Activated B cell treated with CpG ODN at 0.5 μM for 24 hours (primary cell): Measurements from ENCODE around the gene TTC8. TPM values are rescaled to one million over a fixed set of nuclear protein-coding genes. Genes with fewer than 3 reads are reported as not detected.
"Not testable (repeated sequence)": the region's sequence is repeated elsewhere in the genome, so short reads cannot be mapped to it uniquely, and the experiment has no call there.

Experiments used
- ATAC-seq: fragments of 200-7000 bp; cut with Tn5 transposase; one replicate; pipeline ENCODE4 v1.10.0; 2021; ENCODE audit warnings: low read depth, mild to moderate bottlenecking, moderate library complexity
- CTCF ChIA-PET: fragments of 350-600 bp; sonication (Branson Sonifier 250); formaldehyde crosslinking; loops from one replicate; lab custom pipeline; 2021; ENCODE audit warnings: antibody characterized with exemption; lab: Charles Lee
- POLR2A ChIA-PET: fragments of 350-600 bp; sonication (Branson Sonifier 250); formaldehyde crosslinking; loops from one replicate; lab custom pipeline; 2021; ENCODE audit warnings: antibody characterized with exemption; lab: Charles Lee
- DNase-seq: peaks from one replicate; pipeline ENCODE4 v3.0.0; 2022
- H3K27ac Mint-ChIP-seq: one replicate; pipeline ENCODE4 v1.8.0; 2020; ENCODE audit warnings: mixed read lengths
- H3K27me3 Mint-ChIP-seq: one replicate; pipeline ENCODE4 v1.8.0; 2021; ENCODE audit warnings: mixed read lengths
- H3K36me3 Mint-ChIP-seq: one replicate; pipeline ENCODE4 v1.8.0; 2021; ENCODE audit warnings: low read depth, mixed read lengths
- H3K4me1 Mint-ChIP-seq: one replicate; pipeline ENCODE4 v1.8.0; 2021; ENCODE audit warnings: mixed read lengths
- H3K4me3 Mint-ChIP-seq: one replicate; pipeline ENCODE4 v1.8.0; 2020; ENCODE audit warnings: mild to moderate bottlenecking, mixed read lengths
- H3K9me3 Mint-ChIP-seq: one replicate; pipeline ENCODE4 v1.8.0; 2020; ENCODE audit warnings: mixed read lengths
- intact Hi-C: fragments of 100-400 bp; cut with micrococcal nuclease; formaldehyde crosslinking; loops from one replicate; pipeline ENCODE4 v1.15.1; 2024
- total RNA-seq: library from RNA; stranded (reverse); gene quantifications from 2 replicates; pipeline ENCODE4 v1.2.3, GENCODE V29; 2022
- TF ChIP-seq, protein P1 (sequence below): fragments of 200-600 bp; IDR thresholded peaks from one replicate; pipeline ENCODE4 v1.8.0; 2022; ENCODE audit warnings: antibody characterized with exemption, mild to moderate bottlenecking

The TTC8 gene
- total RNA-seq, 1 donor from 2014 or later = 4.8 TPM

DNA sequence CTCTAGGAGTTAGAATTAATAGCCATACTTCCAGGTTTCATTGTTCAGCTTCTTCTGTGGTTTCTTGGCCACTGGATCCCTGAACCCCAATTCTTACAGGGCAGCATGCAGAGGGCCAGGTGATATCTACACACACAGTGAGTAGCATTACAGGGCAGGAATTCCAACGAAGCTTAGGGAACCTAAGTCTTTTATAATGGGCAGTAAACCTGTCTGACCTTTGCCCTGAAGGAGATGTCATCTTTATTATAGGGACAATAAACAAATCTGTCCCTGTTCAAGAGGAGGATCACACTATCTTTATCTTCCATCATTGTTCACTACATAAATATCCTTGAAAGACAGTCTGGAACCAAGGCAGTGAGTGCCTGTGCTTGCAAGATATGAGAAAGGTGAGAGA is 20.0 kb upstream of the TTC8 start:
- DNase-seq (no peak), ATAC-seq (no peak)
- Mint-ChIP-seq H3K4me1 (no peaks in the 10 kb centered on the region), H3K27me3 (peaks cover 39% of the 10 kb centered on the region), H3K36me3 (no peaks in the 10 kb centered on the region), H3K9me3 (peaks cover 20% of the 10 kb centered on the region), H3K27ac (no peak overlapping the region), H3K4me3 (no peak overlapping the region)
- intact Hi-C loops = no loop called here
- ChIA-PET POLR2A (no interaction called here), CTCF (no interaction called here)
- TF ChIP-seq, protein P1, sequence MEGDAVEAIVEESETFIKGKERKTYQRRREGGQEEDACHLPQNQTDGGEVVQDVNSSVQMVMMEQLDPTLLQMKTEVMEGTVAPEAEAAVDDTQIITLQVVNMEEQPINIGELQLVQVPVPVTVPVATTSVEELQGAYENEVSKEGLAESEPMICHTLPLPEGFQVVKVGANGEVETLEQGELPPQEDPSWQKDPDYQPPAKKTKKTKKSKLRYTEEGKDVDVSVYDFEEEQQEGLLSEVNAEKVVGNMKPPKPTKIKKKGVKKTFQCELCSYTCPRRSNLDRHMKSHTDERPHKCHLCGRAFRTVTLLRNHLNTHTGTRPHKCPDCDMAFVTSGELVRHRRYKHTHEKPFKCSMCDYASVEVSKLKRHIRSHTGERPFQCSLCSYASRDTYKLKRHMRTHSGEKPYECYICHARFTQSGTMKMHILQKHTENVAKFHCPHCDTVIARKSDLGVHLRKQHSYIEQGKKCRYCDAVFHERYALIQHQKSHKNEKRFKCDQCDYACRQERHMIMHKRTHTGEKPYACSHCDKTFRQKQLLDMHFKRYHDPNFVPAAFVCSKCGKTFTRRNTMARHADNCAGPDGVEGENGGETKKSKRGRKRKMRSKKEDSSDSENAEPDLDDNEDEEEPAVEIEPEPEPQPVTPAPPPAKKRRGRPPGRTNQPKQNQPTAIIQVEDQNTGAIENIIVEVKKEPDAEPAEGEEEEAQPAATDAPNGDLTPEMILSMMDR = no peak

- Mint-ChIP-seq H3K27ac (no peak overlapping the region), H3K4me3 (no peak overlapping the region), H3K27me3 (peaks cover 32% of the 10 kb centered on the region), H3K36me3 (no peaks in the 10 kb centered on the region), H3K4me1 (no peaks in the 10 kb centered on the region), H3K9me3 (peaks cover 17% of the 10 kb centered on the region)
- ChIA-PET POLR2A (no interaction called here), CTCF (no interaction called here)
- DNase-seq (no peak), ATAC-seq (no peak)
- intact Hi-C loops = no loop called here
- TF ChIP-seq, protein P1 = no peak
Measured at GRCh38 chr14:88808359-88808758, 16.1 kb upstream of the TTC8 start.

GRCh38 chr14:88815980-88816379 is 8.5 kb upstream of the TTC8 start:
- no peaks in the 10 kb centered on the region for H3K9me3 Mint-ChIP-seq
- H3K4me3 Mint-ChIP-seq = no peak overlapping the region
- ChIA-PET POLR2A (no interaction called here), CTCF (interaction anchor here (1.3 kb wide), 1 partner anchor 24 kb away, joined by 3 read pairs; no protein-coding TSS in a partner anchor)
- TF ChIP-seq, protein P1 = no peak
- intact Hi-C loops = no loop called here
- H3K4me1 Mint-ChIP-seq = peaks cover 7% of the 10 kb centered on the region
- peaks cover 46% of the 10 kb centered on the region for H3K27me3 Mint-ChIP-seq
- no peak for ATAC-seq
- no peak for DNase-seq
- no peaks in the 10 kb centered on the region for H3K36me3 Mint-ChIP-seq
- H3K27ac Mint-ChIP-seq = no peak overlapping the region

DNA sequence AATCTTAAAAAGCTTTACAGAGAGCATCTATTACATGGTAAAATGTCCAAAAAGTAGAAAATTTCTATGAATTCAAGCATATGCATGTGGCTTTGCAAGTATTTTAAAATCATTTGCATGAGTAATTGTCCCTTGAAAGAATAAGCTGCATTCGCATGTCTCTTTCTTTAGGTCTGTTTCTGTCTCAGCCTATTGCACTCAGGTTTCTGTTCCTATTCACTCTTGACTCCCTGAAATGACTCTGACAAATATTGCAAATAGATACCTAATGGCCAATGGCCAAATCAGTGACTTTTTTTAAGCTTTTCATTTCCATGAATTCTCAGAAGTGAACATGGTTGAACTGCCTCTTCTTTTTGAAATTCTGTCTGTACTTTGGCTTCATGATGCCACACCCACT is 6.4 kb upstream of the TTC8 start:
- H3K9me3 Mint-ChIP-seq = no peaks in the 10 kb centered on the region
- TF ChIP-seq, protein P1 = no peak
- CTCF ChIA-PET = no interaction called here
- H3K27ac Mint-ChIP-seq = no peak overlapping the region
- H3K36me3 Mint-ChIP-seq = no peaks in the 10 kb centered on the region
- ATAC-seq (no peak), DNase-seq (no peak)
- peaks cover 7% of the 10 kb centered on the region for H3K4me1 Mint-ChIP-seq
- POLR2A ChIA-PET = no interaction called here
- intact Hi-C loops = no loop called here
- H3K27me3 Mint-ChIP-seq = peaks cover 40% of the 10 kb centered on the region
- no peak overlapping the region for H3K4me3 Mint-ChIP-seq

DNA sequence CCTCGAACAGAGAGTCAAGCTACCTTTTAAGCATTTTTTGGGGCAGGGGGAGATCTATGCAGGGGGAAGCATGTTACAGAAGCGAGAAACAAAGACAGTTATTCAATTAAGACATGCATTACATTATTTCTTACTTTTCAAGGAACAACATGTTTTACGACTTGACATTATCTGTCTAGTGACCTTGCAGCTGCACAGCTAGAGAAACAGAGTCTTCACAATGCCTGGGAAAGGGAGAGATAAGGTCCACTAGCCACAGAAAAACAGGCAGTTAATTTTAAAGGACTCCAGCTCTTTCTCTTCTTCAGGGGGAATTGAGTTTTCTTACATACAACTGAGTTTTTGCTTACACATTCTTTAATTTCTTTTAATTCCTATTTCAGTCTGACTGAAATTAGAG is 4.8 kb upstream of the TTC8 start:
- POLR2A ChIA-PET, CTCF ChIA-PET, H3K36me3 Mint-ChIP-seq, DNase-seq, ATAC-seq, H3K9me3 Mint-ChIP-seq, H3K27ac Mint-ChIP-seq, H3K4me3 Mint-ChIP-seq: not testable (repeated sequence)
- H3K27me3 Mint-ChIP-seq = peaks cover 34% of the 10 kb centered on the region
- peaks cover 11% of the 10 kb centered on the region for H3K4me1 Mint-ChIP-seq
- intact Hi-C loops = loop anchor here (5.0 to 10.0 kb wide), 3 partner anchors 485 to 1435 kb away; partner anchors contain the start of genes GPR65 and PSMC1

DNA sequence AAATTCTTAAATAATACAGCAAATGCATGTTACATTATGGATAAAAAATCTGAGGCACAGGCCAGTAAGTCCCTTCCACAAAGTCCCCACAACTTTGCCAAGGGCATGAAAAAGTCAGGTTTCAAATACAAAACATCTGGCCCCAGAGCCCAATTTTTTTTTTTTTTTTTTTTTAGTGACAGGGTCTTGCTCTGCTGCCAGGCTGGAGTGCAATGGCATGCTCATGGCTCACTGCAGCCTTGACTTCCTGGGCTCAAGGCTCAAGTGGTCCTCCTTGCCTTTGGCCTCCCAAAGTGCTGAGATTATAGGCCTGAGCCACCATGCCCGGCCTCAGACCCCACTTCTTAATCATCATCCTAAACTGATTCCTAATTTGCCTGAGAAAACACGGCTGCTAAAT is 3.1 kb upstream of the TTC8 start:
- Mint-ChIP-seq H3K4me3 (no peak overlapping the region), H3K4me1 (peaks cover 16% of the 10 kb centered on the region), H3K9me3 (no peaks in the 10 kb centered on the region), H3K36me3 (no peaks in the 10 kb centered on the region), H3K27me3 (peaks cover 29% of the 10 kb centered on the region), H3K27ac (no peak overlapping the region)
- ChIA-PET CTCF (no interaction called here), POLR2A (no interaction called here)
- TF ChIP-seq, protein P1 = no peak
- ATAC-seq = no peak
- no peak for DNase-seq
- intact Hi-C loops = loop anchor here (5.0 to 10.0 kb wide), 3 partner anchors 483 to 1433 kb away; partner anchors contain the start of genes GPR65 and PSMC1
